K562 (cell line): ENCODE data around the gene IFI30. TPM values are rescaled to one million over a fixed set of nuclear protein-coding genes. Genes with fewer than 3 reads are reported as not detected.

Experiments
- CLOCK ChIP-seq: fragments of 250-450 bp; sonication (Bioruptor Pico); IDR thresholded peaks from 2 replicates; pipeline ENCODE4 v1.4.0; 2020; ENCODE audit warnings: mild to moderate bottlenecking, moderate library complexity, borderline replicate concordance
- E2F1 ChIP-seq: sonication (generic); formaldehyde crosslinking; IDR thresholded peaks from 2 replicates; pipeline ENCODE4 v1.8.1; 2023; ENCODE audit warnings: mild to moderate bottlenecking, missing genetic modification reagents, moderate library complexity
- ELF2 ChIP-seq: fragments of 250-450 bp; sonication (Bioruptor Pico); IDR thresholded peaks from 2 replicates; pipeline ENCODE4 v1.5.0; 2021; ENCODE audit warnings: mild to moderate bottlenecking
- HCFC1 ChIP-seq: IDR thresholded peaks from 2 replicates; pipeline ENCODE4 v1.6.1; 2012; ENCODE audit warnings: low read depth, low read length, improper control_type of control experiment
- HES1 ChIP-seq: fragments of 450-650 bp; IDR thresholded peaks from 2 replicates; pipeline ENCODE4 v1.6.1; 2016; ENCODE audit warnings: low read depth, mild to moderate bottlenecking, moderate library complexity
- HOXB6 ChIP-seq: fragments of 250-450 bp; sonication (Bioruptor Pico); IDR thresholded peaks from 2 replicates; pipeline ENCODE4 v1.5.1; 2022; ENCODE audit warnings: mild to moderate bottlenecking, borderline replicate concordance
- KLF16 ChIP-seq: IDR thresholded peaks from 2 replicates; pipeline ENCODE4 v1.6.1; 2016; ENCODE audit warnings: antibody characterized with exemption
- MBD2 ChIP-seq: sonication (generic); IDR thresholded peaks from 2 replicates; pipeline ENCODE4 v1.6.1; 2016; ENCODE audit warnings: low read depth, borderline replicate concordance
- SAP30 ChIP-seq: fragments of 200-600 bp; sonication (generic); IDR thresholded peaks from 2 replicates; pipeline ENCODE4 v1.6.1; 2012; ENCODE audit warnings: borderline replicate concordance, low read depth, mild to moderate bottlenecking, moderate library complexity, low read length, control low read depth, inconsistent platforms; ENCODE audit not compliant: insufficient read depth, poor library complexity, severe bottlenecking
- SMAD1 ChIP-seq: fragments of 150-350 bp; IDR thresholded peaks from 2 replicates; pipeline ENCODE4 v1.6.1; 2014; ENCODE audit warnings: low read length, low read depth; ENCODE audit not compliant: partially characterized antibody
- ZBTB1 ChIP-seq: sonication (generic); formaldehyde crosslinking; IDR thresholded peaks from 2 replicates; pipeline ENCODE4 v1.8.1; 2023; ENCODE audit warnings: missing genetic modification reagents, low read depth, mild to moderate bottlenecking, borderline replicate concordance
- ZC3H8 ChIP-seq: fragments of 450-650 bp; IDR thresholded peaks from 2 replicates; pipeline ENCODE4 v1.6.1; 2017
- ZNF407 ChIP-seq: fragments of 450-650 bp; IDR thresholded peaks from 2 replicates; pipeline ENCODE4 v1.6.1; 2016; ENCODE audit warnings: low read depth
- polyA plus RNA-seq, 8 experiments: library from polyadenylated mRNA; depleted of rRNA in 4 of 8; stranded (reverse) in 5 of 8; unstranded in 3 of 8; fragments of >200 nt; fragmentation: Nextera tagmentation in 2 of 8; fragmentation: Illumina TruSeq in 1 of 8; extraction: Ambion mirVana in 2 of 8; extraction: Trizol in 1 of 8; gene quantifications; 2 replicates each; pipeline versions ENCODE4 v1.2.1 to v1.2.3, GENCODE V29; 2011 to 2014; ENCODE audit warnings: inconsistent platforms in 1 of 8, missing spikeins in 1 of 8
- total RNA-seq, 7 experiments: library from RNA; depleted of rRNA in 6 of 7; stranded (reverse); fragments of >200 nt in 6 of 7; fragmentation: Illumina TruSeq in 2 of 7; extraction: Trizol in 2 of 7; gene quantifications; 2 replicates each; pipeline versions ENCODE4 v1.2.1 to v1.2.3, GENCODE V29; 2011 to 2021; ENCODE audit warnings: low replicate concordance in 1 of 7

The IFI30 gene
- total and polyA plus RNA-seq, 9 of the 15 experiments (the other 6 are each of a cell fraction or from before 2014, with no cell fraction given) = 63.7 to 430 (median 109) TPM

GRCh38 chr19:18224525-18225354 lies 51.1 kb downstream of the IFI30 start (continued):
- TF ChIP-seq ZNF407 = no peak
- no peak for TF ChIP-seq ELF2
- TF ChIP-seq MBD2 = no peak; the same call in 1 of the 2 replicates
- no peak for TF ChIP-seq HES1
- no peak for TF ChIP-seq SMAD1
- no peak for TF ChIP-seq HCFC1
- no peak for TF ChIP-seq ZC3H8
- TF ChIP-seq ZBTB1 = no peak
- TF ChIP-seq E2F1 (CRISPR knock-in tag) = no peak; the same call in 1 of the 2 replicates
- TF ChIP-seq HOXB6 (CRISPR knock-in tag) = no peak
- TF ChIP-seq SAP30 = peak; percentile 8
- no peak for TF ChIP-seq KLF16
- no peak for TF ChIP-seq CLOCK (CRISPR knock-in tag)
